Measurements from ENCODE around the gene PPME1.

Gene PPME1

DNA sequence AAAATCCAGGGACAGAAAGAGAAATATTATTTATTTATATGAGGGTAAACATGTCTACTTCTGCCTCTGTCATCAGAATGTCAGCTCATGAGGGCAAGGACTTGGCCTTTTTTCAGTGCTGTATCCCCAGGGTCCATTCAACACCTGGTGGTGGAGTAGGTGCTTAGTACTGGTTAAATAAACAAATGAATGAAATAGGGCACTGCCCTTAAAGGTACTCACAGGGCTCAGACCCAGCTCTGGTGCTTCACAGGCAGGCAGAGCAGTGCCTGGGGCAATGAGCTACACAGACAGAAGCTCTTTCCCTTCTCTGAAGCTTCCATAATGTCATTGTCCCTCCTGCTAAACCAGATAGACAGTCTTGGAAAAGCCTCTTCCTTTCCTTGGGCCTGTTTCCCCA is 109.4 kb downstream of the PPME1 start:
- DNase-seq (ENCODE audit: low read depth in 3 of 3): no peak

GRCh38 chr11:74282421-74282820 is 111.3 kb downstream of the PPME1 start:
- DNase-seq (ENCODE audit: low read depth in 3 of 3): no peak

DNA sequence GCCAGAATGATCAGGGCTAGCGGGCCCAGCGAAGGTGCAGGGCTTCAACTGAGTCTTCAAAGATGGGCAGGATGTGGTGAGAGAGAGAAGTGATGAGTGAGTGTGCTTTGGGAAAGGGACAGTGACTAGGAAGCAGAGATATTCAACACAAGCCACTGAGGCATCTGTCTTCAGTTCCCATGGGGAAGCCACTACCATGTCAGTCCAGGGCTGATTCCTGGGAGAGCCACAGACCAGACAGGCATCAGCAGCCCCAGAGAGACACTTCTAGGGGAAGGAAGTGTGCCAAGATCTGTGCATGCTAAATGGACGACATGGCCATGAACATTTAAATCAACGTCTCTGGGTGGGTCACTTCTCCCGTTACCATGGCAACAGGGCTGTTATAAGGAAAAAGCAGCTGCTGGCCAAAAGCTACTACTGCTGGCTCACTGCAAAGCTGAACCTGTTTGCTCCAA is 111.9 kb downstream of the PPME1 start:
- no peak for DNase-seq (ENCODE audit: low read depth in 3 of 3)

DNA sequence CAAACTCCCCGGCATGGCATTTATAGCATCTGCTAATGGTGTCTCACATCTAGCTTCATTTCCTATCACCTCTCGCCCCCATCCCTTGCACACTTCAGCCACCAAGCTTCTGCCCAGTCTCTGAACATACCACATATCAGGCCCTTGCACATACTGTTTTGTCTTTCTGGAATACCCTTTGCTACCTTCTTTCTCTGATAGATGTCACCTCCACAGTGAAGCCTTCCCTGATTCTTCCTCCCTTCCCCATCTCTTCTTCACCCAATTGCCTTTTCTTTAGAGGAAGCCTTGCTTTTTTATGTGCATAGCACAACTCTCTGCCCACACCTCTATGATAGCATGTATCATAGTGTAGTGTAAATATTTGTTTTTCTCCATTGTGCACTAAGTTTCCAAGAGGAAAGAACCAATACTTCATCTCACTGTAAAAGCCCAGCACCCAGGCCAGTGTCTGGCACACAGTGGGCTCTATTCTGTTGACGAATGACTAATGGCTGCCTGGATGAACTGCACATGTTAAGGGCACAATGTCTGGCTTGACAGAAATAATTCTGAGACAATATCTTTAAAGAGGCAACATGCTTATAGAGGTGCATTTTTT is 112.6 kb downstream of the PPME1 start:
- DNase-seq (ENCODE audit: low read depth in 3 of 3): no peak

DNA sequence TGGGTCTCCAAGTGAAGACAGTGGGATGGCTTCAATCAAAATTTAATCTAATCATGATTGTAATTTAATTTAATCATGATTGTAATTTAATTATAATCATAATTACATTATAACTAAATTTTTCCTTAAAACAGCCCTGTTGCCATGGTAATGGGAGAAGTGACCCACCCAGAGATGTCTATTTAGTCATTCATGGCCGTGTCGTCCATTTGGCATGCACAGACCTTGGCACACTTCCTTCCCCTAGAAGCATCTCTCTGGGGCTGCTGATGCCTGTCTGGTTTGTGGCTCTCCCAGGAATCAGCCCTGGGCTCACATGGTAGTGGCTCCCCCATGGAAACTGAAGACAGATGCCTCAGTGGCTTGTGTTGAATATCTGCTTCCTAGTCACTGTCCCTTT is 113.4 kb downstream of the PPME1 start:
- DNase-seq (ENCODE audit: low read depth in 3 of 3): no peak

- DNase-seq (ENCODE audit: low read depth in 3 of 3): no peak
Observed at GRCh38 chr11:74288161-74288560, 117.1 kb downstream of the PPME1 start.

DNA sequence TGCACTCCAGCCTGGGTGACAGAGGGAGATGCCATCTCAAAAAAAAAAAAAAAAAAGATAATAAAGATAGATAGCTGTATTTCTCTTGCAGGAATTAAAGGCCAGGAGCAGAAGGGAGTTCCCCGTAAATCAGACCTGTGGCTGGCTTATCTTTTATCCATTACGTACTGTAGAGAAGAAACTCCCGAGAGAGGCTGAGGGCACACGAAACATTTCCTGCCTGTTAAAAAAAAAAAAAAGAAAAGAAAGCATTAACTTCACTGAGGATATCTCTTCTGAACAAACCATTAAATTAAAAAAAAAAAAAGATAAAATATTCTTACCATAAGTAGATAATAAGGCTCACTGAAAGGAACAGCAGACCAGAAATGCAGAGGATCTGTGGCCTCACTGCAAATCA is 117.8 kb downstream of the PPME1 start:
- no peak for DNase-seq (ENCODE audit: low read depth in 3 of 3)

- DNase-seq (ENCODE audit: low read depth in 3 of 3): no peak
Observed at GRCh38 chr11:74297484-74297883, 126.4 kb downstream of the PPME1 start.

DNA sequence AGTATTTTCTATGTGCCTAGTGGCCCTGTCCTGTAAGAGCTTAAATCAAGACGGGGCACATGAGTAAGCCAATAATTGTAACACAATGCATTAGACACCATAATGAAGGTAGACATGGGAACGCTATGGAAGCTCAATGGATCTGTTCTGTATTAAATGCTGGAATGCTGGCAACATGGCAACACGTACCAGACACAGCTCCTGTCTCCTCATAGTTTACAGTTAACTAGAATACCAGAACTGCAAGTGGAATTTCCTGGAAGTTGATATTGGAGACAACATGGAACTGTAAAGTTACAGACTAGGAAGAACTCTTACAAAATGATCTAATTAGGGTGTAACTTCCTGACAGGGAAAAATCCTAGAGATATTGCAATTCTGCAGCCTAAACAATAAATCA is 127.9 kb downstream of the PPME1 start:
- no peak for DNase-seq (ENCODE audit: low read depth in 3 of 3)
